Measurements from ENCODE around the gene VPS36.

DNA sequence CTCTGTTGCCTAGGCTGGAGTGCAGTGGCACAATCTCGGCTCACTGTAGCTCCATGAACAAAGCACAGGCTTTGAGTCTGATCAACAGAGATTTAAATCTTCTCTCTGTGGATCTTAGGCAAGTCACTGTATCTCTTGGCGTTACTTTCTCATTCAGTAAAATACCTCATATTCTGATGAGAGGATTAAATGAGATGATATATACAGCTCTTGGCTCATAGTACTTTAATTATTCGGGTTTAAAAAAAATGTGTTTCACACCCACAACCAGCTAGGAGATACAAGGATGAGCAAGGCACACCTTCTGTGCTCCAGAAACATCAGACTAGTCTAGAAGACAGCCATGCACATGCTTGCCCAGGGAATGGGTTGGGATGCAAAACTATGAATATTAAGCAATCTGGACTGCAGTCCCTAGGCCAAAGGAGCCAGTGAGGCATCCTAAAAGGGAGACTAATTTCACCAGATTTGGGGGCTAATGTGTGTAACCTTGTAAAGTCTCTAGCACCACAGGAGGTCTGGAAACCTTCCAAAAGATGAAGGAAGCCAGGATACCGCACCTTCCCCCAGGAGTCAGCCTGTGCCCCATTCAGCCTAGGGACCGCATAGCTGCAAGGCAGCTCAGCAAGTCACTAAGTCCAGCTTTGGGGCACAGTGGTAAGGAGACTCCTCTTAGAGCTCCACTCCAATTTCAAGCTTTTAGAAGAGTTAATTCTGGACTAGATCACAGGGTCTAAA is 2.5 kb downstream of the VPS36 start:
- TF ChIP-seq, protein P1, sequence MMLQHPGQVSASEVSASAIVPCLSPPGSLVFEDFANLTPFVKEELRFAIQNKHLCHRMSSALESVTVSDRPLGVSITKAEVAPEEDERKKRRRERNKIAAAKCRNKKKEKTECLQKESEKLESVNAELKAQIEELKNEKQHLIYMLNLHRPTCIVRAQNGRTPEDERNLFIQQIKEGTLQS (IDR thresholded peaks at IDR 0.05) = no peak
- TF ChIP-seq RAD21 (IDR thresholded peaks at IDR 0.05; ENCODE audit: low read depth) (no peak), EZH2phosphoT487 (IDR thresholded peaks at IDR 0.05; ENCODE audit: borderline replicate concordance) (no peak), POLR2AphosphoS5 (IDR thresholded peaks at IDR 0.05; ENCODE audit: low read depth, low read length) (no peak)
- TF ChIP-seq, protein P2, sequence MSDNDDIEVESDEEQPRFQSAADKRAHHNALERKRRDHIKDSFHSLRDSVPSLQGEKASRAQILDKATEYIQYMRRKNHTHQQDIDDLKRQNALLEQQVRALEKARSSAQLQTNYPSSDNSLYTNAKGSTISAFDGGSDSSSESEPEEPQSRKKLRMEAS (IDR thresholded peaks at IDR 0.05) = no peak
- TF ChIP-seq, protein P3, sequence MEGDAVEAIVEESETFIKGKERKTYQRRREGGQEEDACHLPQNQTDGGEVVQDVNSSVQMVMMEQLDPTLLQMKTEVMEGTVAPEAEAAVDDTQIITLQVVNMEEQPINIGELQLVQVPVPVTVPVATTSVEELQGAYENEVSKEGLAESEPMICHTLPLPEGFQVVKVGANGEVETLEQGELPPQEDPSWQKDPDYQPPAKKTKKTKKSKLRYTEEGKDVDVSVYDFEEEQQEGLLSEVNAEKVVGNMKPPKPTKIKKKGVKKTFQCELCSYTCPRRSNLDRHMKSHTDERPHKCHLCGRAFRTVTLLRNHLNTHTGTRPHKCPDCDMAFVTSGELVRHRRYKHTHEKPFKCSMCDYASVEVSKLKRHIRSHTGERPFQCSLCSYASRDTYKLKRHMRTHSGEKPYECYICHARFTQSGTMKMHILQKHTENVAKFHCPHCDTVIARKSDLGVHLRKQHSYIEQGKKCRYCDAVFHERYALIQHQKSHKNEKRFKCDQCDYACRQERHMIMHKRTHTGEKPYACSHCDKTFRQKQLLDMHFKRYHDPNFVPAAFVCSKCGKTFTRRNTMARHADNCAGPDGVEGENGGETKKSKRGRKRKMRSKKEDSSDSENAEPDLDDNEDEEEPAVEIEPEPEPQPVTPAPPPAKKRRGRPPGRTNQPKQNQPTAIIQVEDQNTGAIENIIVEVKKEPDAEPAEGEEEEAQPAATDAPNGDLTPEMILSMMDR (IDR thresholded peaks at IDR 0.05 in 2 of 3, conservative IDR thresholded peaks at IDR 0.05 in 1 of 3; ENCODE audit: borderline replicate concordance in 1 of 3, insufficient read depth in 1 of 3, low read depth in 2 of 3, low read length in 2 of 3) = no peak

All from HCT116 (cell line).